K562 (cell line): ENCODE data around the gene GGNBP2. TPM values are rescaled to one million over a fixed set of nuclear protein-coding genes. Genes with fewer than 3 reads are reported as not detected.

Experiments
- ADNP ChIP-seq: fragments of 200-800 bp; sonication (Bioruptor generic); IDR thresholded peaks from 2 replicates; pipeline ENCODE4 v1.6.1; 2016; ENCODE audit warnings: missing genetic modification characterization, missing compliant biosample characterization
- BDP1 ChIP-seq: IDR thresholded peaks from 3 replicates; pipeline ENCODE4 v1.6.1; 2011; ENCODE audit not compliant: insufficient read length, insufficient read depth
- EZH2 ChIP-seq: IDR thresholded peaks from 2 replicates; pipeline ENCODE4 v1.6.1; 2012; ENCODE audit warnings: low read depth, mild to moderate bottlenecking, inconsistent platforms, low read length, borderline replicate concordance
- FOS ChIP-seq: IDR thresholded peaks from 3 replicates; pipeline ENCODE4 v1.6.1; 2011; ENCODE audit not compliant: insufficient read length; ENCODE audit errors: extremely low read depth
- GTF2A2 ChIP-seq: IDR thresholded peaks from 2 replicates; pipeline ENCODE4 v1.6.1; 2016; ENCODE audit warnings: mild to moderate bottlenecking, missing genetic modification characterization, missing compliant biosample characterization
- ID3 ChIP-seq, 2 experiments: fragments of 250-450 bp in 1 of 2; fragments of 450-650 bp in 1 of 2; sonication (Bioruptor Pico) in 1 of 2; IDR thresholded peaks; 2 replicates each; pipeline versions ENCODE4 v1.6.1 to v1.8.0; 2016 to 2021; ENCODE audit warnings: mild to moderate bottlenecking in 2 of 2, moderate library complexity in 2 of 2, missing compliant biosample characterization in 1 of 2, missing genetic modification characterization in 1 of 2
- MCM5 ChIP-seq: fragments of 450-650 bp; IDR thresholded peaks from 2 replicates; pipeline ENCODE4 v1.6.1; 2016; ENCODE audit warnings: low read depth
- NELFE ChIP-seq: IDR thresholded peaks from 2 replicates; pipeline ENCODE4 v1.6.1; 2011; ENCODE audit warnings: mild to moderate bottlenecking; ENCODE audit not compliant: insufficient read depth, insufficient read length
- NEUROD1 ChIP-seq: fragments of 150-350 bp; IDR thresholded peaks from 2 replicates; pipeline ENCODE4 v1.6.1; 2014; ENCODE audit warnings: borderline replicate concordance, low read length, low read depth; ENCODE audit not compliant: partially characterized antibody
- NFXL1 ChIP-seq: fragments of 450-650 bp; formaldehyde crosslinking; IDR thresholded peaks from 2 replicates; pipeline ENCODE4 v1.4.0; 2021; ENCODE audit warnings: mild to moderate bottlenecking
- PCBP1 ChIP-seq: fragments of 200-400 bp; formaldehyde crosslinking; IDR thresholded peaks from 2 replicates; pipeline ENCODE4 v1.6.1; 2018; ENCODE audit warnings: mild to moderate bottlenecking, low read depth, low read length; ENCODE audit not compliant: poor library complexity, severe bottlenecking
- RBM34 ChIP-seq: fragments of 200-400 bp; formaldehyde crosslinking; IDR thresholded peaks from 2 replicates; pipeline ENCODE4 v1.6.1; 2018; ENCODE audit warnings: low read length, borderline replicate concordance; ENCODE audit not compliant: insufficient read depth
- TCF7L2 ChIP-seq: fragments of 150-350 bp; IDR thresholded peaks from 2 replicates; pipeline ENCODE4 v1.6.1; 2016; ENCODE audit warnings: low read depth, mild to moderate bottlenecking, low read length, moderate library complexity
- TEAD2 ChIP-seq: fragments of 450-650 bp; IDR thresholded peaks from 2 replicates; pipeline ENCODE4 v1.6.1; 2016; ENCODE audit warnings: missing genetic modification characterization, control low read depth, missing compliant biosample characterization
- TEAD4 ChIP-seq, 2 experiments: sonication (generic) in 1 of 2; formaldehyde crosslinking in 1 of 2; IDR thresholded peaks; 2 replicates each; pipeline versions ENCODE4 v1.6.1 to v1.8.0; 2012 to 2022; ENCODE audit warnings: borderline replicate concordance in 1 of 2, inconsistent platforms in 1 of 2, low read length in 1 of 2, mild to moderate bottlenecking in 1 of 2, missing genetic modification reagents in 1 of 2
- ZNF12 ChIP-seq: sonication (generic); formaldehyde crosslinking; IDR thresholded peaks from 2 replicates; pipeline ENCODE4 v1.4.0; 2020; ENCODE audit warnings: mild to moderate bottlenecking, missing genetic modification reagents
- ZNF584 ChIP-seq: fragments of 200-800 bp; sonication (Bioruptor generic); IDR thresholded peaks from 2 replicates; pipeline ENCODE4 v1.6.1; 2016; ENCODE audit warnings: low read depth, mild to moderate bottlenecking, missing genetic modification characterization, missing compliant biosample characterization
- polyA plus RNA-seq, 8 experiments: library from polyadenylated mRNA; depleted of rRNA in 4 of 8; stranded (reverse) in 5 of 8; unstranded in 3 of 8; fragments of >200 nt; fragmentation: Nextera tagmentation in 2 of 8; fragmentation: Illumina TruSeq in 1 of 8; extraction: Ambion mirVana in 2 of 8; extraction: Trizol in 1 of 8; gene quantifications; 2 replicates each; pipeline versions ENCODE4 v1.2.1 to v1.2.3, GENCODE V29; 2011 to 2014; ENCODE audit warnings: inconsistent platforms in 1 of 8, missing spikeins in 1 of 8
- total RNA-seq, 7 experiments: library from RNA; depleted of rRNA in 6 of 7; stranded (reverse); fragments of >200 nt in 6 of 7; fragmentation: Illumina TruSeq in 2 of 7; extraction: Trizol in 2 of 7; gene quantifications; 2 replicates each; pipeline versions ENCODE4 v1.2.1 to v1.2.3, GENCODE V29; 2011 to 2021; ENCODE audit warnings: low replicate concordance in 1 of 7
- TF ChIP-seq, protein P1 (sequence below): fragments of 450-650 bp; formaldehyde crosslinking; IDR thresholded peaks from 2 replicates; pipeline ENCODE4 v1.4.0; 2020; ENCODE audit warnings: mild to moderate bottlenecking, moderate library complexity
- TF ChIP-seq, protein P2 (sequence below): IDR thresholded peaks from 2 replicates; pipeline ENCODE4 v1.6.1; 2011; ENCODE audit not compliant: insufficient read length; ENCODE audit errors: extremely low read depth
- TF ChIP-seq, protein P3 (sequence below), 2 experiments: IDR thresholded peaks in 1 of 2; conservative IDR thresholded peaks in 1 of 2; 2 replicates each; pipeline ENCODE4 v1.6.1; 2016; ENCODE audit warnings: low read depth in 2 of 2, mild to moderate bottlenecking in 1 of 2, missing compliant biosample characterization in 1 of 2, missing genetic modification characterization in 1 of 2, moderate library complexity in 1 of 2

GGNBP2 gene
- total and polyA plus RNA-seq, 9 of the 15 experiments (the other 6 are each of a cell fraction or from before 2014, with no cell fraction given): 35.7 to 96.6 (median 64.1) TPM

DNA sequence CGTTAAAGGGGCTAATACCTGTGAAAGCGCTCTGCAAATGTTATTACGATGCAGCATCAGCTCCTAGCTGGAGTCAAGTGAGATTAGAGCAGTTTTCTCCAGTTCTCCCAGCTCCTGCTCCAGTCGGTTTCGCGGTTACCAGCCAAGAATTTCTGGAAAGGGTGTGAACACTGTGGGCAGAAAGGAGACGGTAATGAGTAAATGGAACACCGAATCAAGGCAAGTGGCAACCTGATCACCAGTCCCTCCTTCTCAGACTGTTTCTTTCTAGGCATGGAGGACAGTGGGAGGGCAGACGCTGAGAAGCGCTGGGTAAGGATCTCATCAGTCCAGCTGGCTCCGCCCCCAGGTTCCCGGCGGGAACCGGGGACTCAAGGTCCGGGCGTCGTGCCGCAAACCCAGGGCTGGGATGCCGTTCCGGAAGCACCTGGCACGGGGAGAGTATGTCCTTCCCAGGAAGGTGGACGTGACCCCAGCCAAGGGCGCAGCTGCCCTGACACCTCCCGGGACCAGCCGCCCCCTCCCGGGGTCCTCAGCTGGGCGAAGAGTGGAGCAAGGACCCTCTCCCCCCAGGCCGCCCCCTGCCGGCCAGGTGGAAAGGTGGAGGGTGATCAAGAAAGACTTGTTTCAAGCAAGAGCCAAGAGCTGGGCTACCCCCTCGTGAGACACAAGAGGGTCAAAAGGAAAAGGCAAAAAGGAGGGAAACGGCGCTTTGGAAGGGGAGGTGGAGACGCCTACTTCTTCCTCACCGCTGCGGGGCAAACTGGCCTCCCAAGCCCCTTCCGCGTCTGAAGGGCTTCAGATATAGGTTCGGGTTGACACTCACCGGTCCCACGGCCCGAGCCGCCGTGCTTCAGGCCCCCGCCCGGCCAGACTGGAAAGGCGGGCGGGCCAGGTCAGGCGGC lies 10.5 kb upstream of the GGNBP2 start (continued):
- TF ChIP-seq, protein P1, sequence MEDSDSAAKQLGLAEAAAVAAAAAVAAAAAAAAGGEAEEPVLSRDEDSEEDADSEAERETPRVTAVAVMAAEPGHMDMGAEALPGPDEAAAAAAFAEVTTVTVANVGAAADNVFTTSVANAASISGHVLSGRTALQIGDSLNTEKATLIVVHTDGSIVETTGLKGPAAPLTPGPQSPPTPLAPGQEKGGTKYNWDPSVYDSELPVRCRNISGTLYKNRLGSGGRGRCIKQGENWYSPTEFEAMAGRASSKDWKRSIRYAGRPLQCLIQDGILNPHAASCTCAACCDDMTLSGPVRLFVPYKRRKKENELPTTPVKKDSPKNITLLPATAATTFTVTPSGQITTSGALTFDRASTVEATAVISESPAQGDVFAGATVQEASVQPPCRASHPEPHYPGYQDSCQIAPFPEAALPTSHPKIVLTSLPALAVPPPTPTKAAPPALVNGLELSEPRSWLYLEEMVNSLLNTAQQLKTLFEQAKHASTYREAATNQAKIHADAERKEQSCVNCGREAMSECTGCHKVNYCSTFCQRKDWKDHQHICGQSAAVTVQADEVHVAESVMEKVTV (CRISPR knock-in tag): no peak
- TF ChIP-seq NFXL1 (CRISPR knock-in tag): no peak
- TF ChIP-seq, protein P2, sequence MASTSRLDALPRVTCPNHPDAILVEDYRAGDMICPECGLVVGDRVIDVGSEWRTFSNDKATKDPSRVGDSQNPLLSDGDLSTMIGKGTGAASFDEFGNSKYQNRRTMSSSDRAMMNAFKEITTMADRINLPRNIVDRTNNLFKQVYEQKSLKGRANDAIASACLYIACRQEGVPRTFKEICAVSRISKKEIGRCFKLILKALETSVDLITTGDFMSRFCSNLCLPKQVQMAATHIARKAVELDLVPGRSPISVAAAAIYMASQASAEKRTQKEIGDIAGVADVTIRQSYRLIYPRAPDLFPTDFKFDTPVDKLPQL: no peak
- TF ChIP-seq MCM5: no peak
- TF ChIP-seq RBM34: no peak
- TF ChIP-seq, protein P3, sequence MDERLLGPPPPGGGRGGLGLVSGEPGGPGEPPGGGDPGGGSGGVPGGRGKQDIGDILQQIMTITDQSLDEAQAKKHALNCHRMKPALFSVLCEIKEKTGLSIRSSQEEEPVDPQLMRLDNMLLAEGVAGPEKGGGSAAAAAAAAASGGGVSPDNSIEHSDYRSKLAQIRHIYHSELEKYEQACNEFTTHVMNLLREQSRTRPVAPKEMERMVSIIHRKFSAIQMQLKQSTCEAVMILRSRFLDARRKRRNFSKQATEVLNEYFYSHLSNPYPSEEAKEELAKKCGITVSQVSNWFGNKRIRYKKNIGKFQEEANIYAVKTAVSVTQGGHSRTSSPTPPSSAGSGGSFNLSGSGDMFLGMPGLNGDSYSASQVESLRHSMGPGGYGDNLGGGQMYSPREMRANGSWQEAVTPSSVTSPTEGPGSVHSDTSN (CRISPR knock-in tag; IDR thresholded peaks at IDR 0.05; ENCODE audit: low read depth): no peak
- TF ChIP-seq, protein P3 (tag; conservative IDR thresholded peaks at IDR 0.05; ENCODE audit: low read depth): no peak
- peak; percentile 7 for TF ChIP-seq NEUROD1
- TF ChIP-seq PCBP1: no peak
- TF ChIP-seq NELFE: no peak
- TF ChIP-seq ZNF584 (CRISPR knock-in tag): no peak
- TF ChIP-seq TCF7L2: no peak
- no peak for TF ChIP-seq ID3 (CRISPR knock-in tag; IDR thresholded peaks at IDR 0.05)
- no peak for TF ChIP-seq ID3 (tag; IDR thresholded peaks at IDR 0.05)
- TF ChIP-seq TEAD4 (IDR thresholded peaks at IDR 0.05; ENCODE audit: low read length): no peak
- TF ChIP-seq TEAD4 (CRISPR knock-in tag; IDR thresholded peaks at IDR 0.05; ENCODE audit: borderline replicate concordance): no peak
- TF ChIP-seq BDP1: no peak
- TF ChIP-seq TEAD2: no peak
- TF ChIP-seq EZH2: no peak
- no peak for TF ChIP-seq ADNP (tag)
- TF ChIP-seq FOS: no peak
- no peak for TF ChIP-seq GTF2A2
- TF ChIP-seq ZNF12 (CRISPR knock-in tag): peak; percentile 48; the same call in 1 of the 2 replicates
